ENCODE data around the gene PLA2G6.
A peak's percentile ranks its signal among the peaks of the same experiment; 100 is the strongest.
"Not testable (repeated sequence)": the region's sequence is repeated elsewhere in the genome, so short reads cannot be mapped to it uniquely, and the experiment has no call there.

PLA2G6 gene

GRCh38 chr22:38154563-38154915 is 27.1 kb downstream of the PLA2G6 start:
- H2AFZ ChIP-seq (ENCODE audit: insufficient read depth, low read length, poor library complexity); H3K79me2 ChIP-seq (ENCODE audit: control insufficient read depth, insufficient read depth, low read length, poor library complexity); H3K27me3 ChIP-seq (ENCODE audit: insufficient read depth, low read length); H3K14ac ChIP-seq (ENCODE audit: low read length); H3K27ac ChIP-seq (ENCODE audit: low read depth, low read length); H3K23ac ChIP-seq (ENCODE audit: low read length); H3K4me2 ChIP-seq (ENCODE audit: low read length); H3K9ac ChIP-seq (ENCODE audit: low read length); H3K4ac ChIP-seq (ENCODE audit: low read depth, low read length); H3K79me1 ChIP-seq (ENCODE audit: low read length); H4K8ac ChIP-seq (ENCODE audit: low read depth, low read length); H3K4me1 ChIP-seq (ENCODE audit: control insufficient read depth in 1 of 2, insufficient read depth in 2 of 2, low read length in 2 of 2); H4K12ac ChIP-seq (ENCODE audit: low read depth, low read length); H3K4me3 ChIP-seq (ENCODE audit: low read depth, low read length); H3K9me3 ChIP-seq (ENCODE audit: insufficient read depth, low read depth, low read length); H2BK120ac ChIP-seq (ENCODE audit: insufficient read depth, low read length, poor library complexity); H3K18ac ChIP-seq (ENCODE audit: low read length); H2BK5ac ChIP-seq (ENCODE audit: low read depth, low read length, poor library complexity); H2BK12ac ChIP-seq (ENCODE audit: low read length); H4K91ac ChIP-seq (ENCODE audit: low read depth, low read length); H2AK5ac ChIP-seq (ENCODE audit: low read length); H3K36me3 ChIP-seq (ENCODE audit: control insufficient read depth in 1 of 2, insufficient read depth in 2 of 2, low read length in 2 of 2): not testable (repeated sequence)
- peak; percentile 30 to 70 for DNase-seq
- no CpG with 5 or more reads among the region's 1 CpG for WGBS (ENCODE audit: extremely low coverage, insufficient coverage, insufficient read length)

GRCh38 chr22:38153821-38154562 is 27.6 kb downstream of the PLA2G6 start:
- WGBS (ENCODE audit: extremely low coverage, insufficient coverage, insufficient read length): no CpG with 5 or more reads among the region's 4 CpGs

GRCh38 chr22:38151126-38151500 is 30.5 kb downstream of the PLA2G6 start:
- H3K14ac ChIP-seq (ENCODE audit: low read length): no peak overlapping the region
- H3K79me1 ChIP-seq (ENCODE audit: low read length): peaks cover 12% of the 10 kb centered on the region
- H3K4me2 ChIP-seq (ENCODE audit: low read length): no peak overlapping the region
- H3K36me3 ChIP-seq (ENCODE audit: control insufficient read depth in 1 of 2, insufficient read depth in 2 of 2, low read length in 2 of 2): no peaks in the 10 kb centered on the region
- no peak overlapping the region for H3K27ac ChIP-seq (ENCODE audit: low read depth, low read length)
- no peak overlapping the region for H3K4me3 ChIP-seq (ENCODE audit: low read depth, low read length)
- no peak overlapping the region for H2AK5ac ChIP-seq (ENCODE audit: low read length)
- H3K9me3 ChIP-seq (ENCODE audit: insufficient read depth, low read depth, low read length): no peaks in the 10 kb centered on the region
- no peak overlapping the region for H2AFZ ChIP-seq (ENCODE audit: insufficient read depth, low read length, poor library complexity)
- no peaks in the 10 kb centered on the region for H3K79me2 ChIP-seq (ENCODE audit: control insufficient read depth, insufficient read depth, low read length, poor library complexity)
- no CpG with 5 or more reads among the region's 8 CpGs for WGBS (ENCODE audit: extremely low coverage, insufficient coverage, insufficient read length)
- peaks cover 9 to 15% of the 10 kb centered on the region in 2 experiments for H3K4me1 ChIP-seq (ENCODE audit: control insufficient read depth in 1 of 2, insufficient read depth in 2 of 2, low read length in 2 of 2)
- no peak for DNase-seq
- no peak overlapping the region for H2BK120ac ChIP-seq (ENCODE audit: insufficient read depth, low read length, poor library complexity)
- no peak overlapping the region for H2BK5ac ChIP-seq (ENCODE audit: low read depth, low read length, poor library complexity)
- H4K8ac ChIP-seq (ENCODE audit: low read depth, low read length): no peak overlapping the region
- H4K91ac ChIP-seq (ENCODE audit: low read depth, low read length): no peak overlapping the region
- H3K23ac ChIP-seq (ENCODE audit: low read length): no peak overlapping the region
- no peaks in the 10 kb centered on the region for H3K27me3 ChIP-seq (ENCODE audit: insufficient read depth, low read length)
- no peak overlapping the region for H4K12ac ChIP-seq (ENCODE audit: low read depth, low read length)
- no peak overlapping the region for H3K4ac ChIP-seq (ENCODE audit: low read depth, low read length)
- H3K9ac ChIP-seq (ENCODE audit: low read length): no peak overlapping the region
- H2BK12ac ChIP-seq (ENCODE audit: low read length): no peak overlapping the region
- no peak overlapping the region for H3K18ac ChIP-seq (ENCODE audit: low read length)

More at GRCh38 chr22:38153821-38154562, 27.6 kb downstream of the PLA2G6 start:
- Histone ChIP-seq H4K12ac (ENCODE audit: low read depth, low read length) (peak overlapping the region; percentile 44), H3K9me3 (ENCODE audit: insufficient read depth, low read depth, low read length) (no peaks in the 10 kb centered on the region), H3K79me1 (ENCODE audit: low read length) (peaks cover 7% of the 10 kb centered on the region), H3K27me3 (ENCODE audit: insufficient read depth, low read length) (no peaks in the 10 kb centered on the region), H3K9ac (ENCODE audit: low read length) (no peak overlapping the region), H2AK5ac (ENCODE audit: low read length) (peak overlapping the region; percentile 82), H2BK120ac (ENCODE audit: insufficient read depth, low read length, poor library complexity) (peak overlapping the region; percentile 47), H4K91ac (ENCODE audit: low read depth, low read length) (peak overlapping the region; percentile 72), H3K14ac (ENCODE audit: low read length) (peak overlapping the region; percentile 70), H3K36me3 (ENCODE audit: control insufficient read depth in 1 of 2, insufficient read depth in 2 of 2, low read length in 2 of 2) (no peaks in the 10 kb centered on the region), H2BK5ac (ENCODE audit: low read depth, low read length, poor library complexity) (peak overlapping the region; percentile 11), H3K4me2 (ENCODE audit: low read length) (no peak overlapping the region), H3K4ac (ENCODE audit: low read depth, low read length) (peak overlapping the region; percentile 15), H4K8ac (ENCODE audit: low read depth, low read length) (peak overlapping the region; percentile 22), H2BK12ac (ENCODE audit: low read length) (peak overlapping the region; percentile 51), H3K18ac (ENCODE audit: low read length) (peak overlapping the region; percentile 33), H2AFZ (ENCODE audit: insufficient read depth, low read length, poor library complexity) (peak overlapping the region; percentile 45), H3K4me3 (ENCODE audit: low read depth, low read length) (no peak overlapping the region), H3K4me1 (ENCODE audit: control insufficient read depth in 1 of 2, insufficient read depth in 2 of 2, low read length in 2 of 2) (peaks cover 0 to 6% of the 10 kb centered on the region in 2 experiments), H3K79me2 (ENCODE audit: control insufficient read depth, insufficient read depth, low read length, poor library complexity) (no peaks in the 10 kb centered on the region), H3K23ac (ENCODE audit: low read length) (no peak overlapping the region), H3K27ac (ENCODE audit: low read depth, low read length) (peak overlapping the region; percentile 1)
- peak; percentile 27 to 47 for DNase-seq

- Histone ChIP-seq H3K4me1 (ENCODE audit: control insufficient read depth in 1 of 2, insufficient read depth in 2 of 2, low read length in 2 of 2) (peaks cover 12 to 15% of the 10 kb centered on the region in 2 experiments), H4K91ac (ENCODE audit: low read depth, low read length) (no peak overlapping the region), H3K36me3 (ENCODE audit: control insufficient read depth in 1 of 2, insufficient read depth in 2 of 2, low read length in 2 of 2) (no peaks in the 10 kb centered on the region), H3K9ac (ENCODE audit: low read length) (no peak overlapping the region), H3K4ac (ENCODE audit: low read depth, low read length) (no peak overlapping the region), H2BK12ac (ENCODE audit: low read length) (no peak overlapping the region), H3K18ac (ENCODE audit: low read length) (no peak overlapping the region), H2BK5ac (ENCODE audit: low read depth, low read length, poor library complexity) (peak overlapping the region; percentile 51), H3K14ac (ENCODE audit: low read length) (no peak overlapping the region), H4K8ac (ENCODE audit: low read depth, low read length) (no peak overlapping the region), H3K4me3 (ENCODE audit: low read depth, low read length) (no peak overlapping the region), H2AFZ (ENCODE audit: insufficient read depth, low read length, poor library complexity) (no peak overlapping the region), H3K4me2 (ENCODE audit: low read length) (no peak overlapping the region), H4K12ac (ENCODE audit: low read depth, low read length) (no peak overlapping the region), H3K79me1 (ENCODE audit: low read length) (peaks cover 12% of the 10 kb centered on the region), H3K79me2 (ENCODE audit: control insufficient read depth, insufficient read depth, low read length, poor library complexity) (no peaks in the 10 kb centered on the region), H3K23ac (ENCODE audit: low read length) (no peak overlapping the region), H2BK120ac (ENCODE audit: insufficient read depth, low read length, poor library complexity) (no peak overlapping the region), H3K9me3 (ENCODE audit: insufficient read depth, low read depth, low read length) (no peaks in the 10 kb centered on the region), H3K27me3 (ENCODE audit: insufficient read depth, low read length) (no peaks in the 10 kb centered on the region), H2AK5ac (ENCODE audit: low read length) (peak overlapping the region; percentile 57), H3K27ac (ENCODE audit: low read depth, low read length) (peak overlapping the region; percentile 51)
- 100% methylated on average over 1 of the region's 5 CpGs for WGBS (ENCODE audit: extremely low coverage, insufficient coverage, insufficient read length)
- peak; percentile 77 to 84 for DNase-seq
Measured at GRCh38 chr22:38148245-38148644, 33.4 kb downstream of the PLA2G6 start.
